HEK293 (cell line): ENCODE results near the gene NLRP9.

Experiments
- CTCF ChIA-PET: fragments of 350-600 bp; formaldehyde crosslinking; extraction: SDS; loops from one replicate; lab custom pipeline; 2021; ENCODE audit warnings: antibody characterized with exemption; lab: Yijun Ruan, JAX
- POLR2A ChIA-PET: fragments of 300-600 bp; formaldehyde crosslinking; extraction: SDS; loops from one replicate; lab custom pipeline; 2020; ENCODE audit warnings: antibody characterized with exemption, inconsistent platforms; lab: Yijun Ruan, JAX
- H3K27ac ChIP-seq: fragments of 200-500 bp; sonication (Bioruptor generic); 2 replicates; pipeline ENCODE4 v1.5.1; 2014; ENCODE audit warnings: low read depth, low read length, control low read depth, inconsistent platforms; ENCODE audit errors: extremely low read depth
- H3K36me3 ChIP-seq, 2 experiments: fragments of 200-500 bp in 1 of 2; sonication (Bioruptor generic) in 1 of 2; 1 replicate in 1 of 2; 2 replicates in 1 of 2; pipeline ENCODE4 v1.5.1; 2014 to 2017; ENCODE audit warnings: inconsistent platforms in 2 of 2, low read length in 2 of 2; ENCODE audit not compliant: control insufficient read depth in 2 of 2, insufficient read depth in 1 of 2
- H3K4me1 ChIP-seq: fragments of 200-500 bp; sonication (Bioruptor generic); 2 replicates; pipeline ENCODE4 v1.5.1; 2014; ENCODE audit warnings: mild to moderate bottlenecking, low read length, inconsistent platforms; ENCODE audit not compliant: control insufficient read depth, insufficient read depth
- H3K4me3 ChIP-seq: 2 replicates; pipeline ENCODE4 v1.5.1; 2011; ENCODE audit warnings: low read depth, mild to moderate bottlenecking, control low read depth, low read length, moderate library complexity
- H3K9me3 ChIP-seq: fragments of 200-500 bp; sonication (Bioruptor generic); 2 replicates; pipeline ENCODE4 v1.5.1; 2014; ENCODE audit warnings: low read depth, low read length, inconsistent platforms; ENCODE audit not compliant: control insufficient read depth, insufficient read depth
- SALL2 ChIP-seq: fragments of 450-650 bp; formaldehyde crosslinking; IDR thresholded peaks from 2 replicates; pipeline ENCODE4 v1.5.0; 2017; ENCODE audit warnings: missing biosample characterization, mild to moderate bottlenecking, missing genetic modification characterization, borderline replicate concordance
- SP2 ChIP-seq: fragments of 450-650 bp; formaldehyde crosslinking; IDR thresholded peaks from 2 replicates; pipeline ENCODE4 v1.5.1; 2016; ENCODE audit warnings: missing biosample characterization, missing genetic modification characterization
- SP7 ChIP-seq: fragments of 450-650 bp; formaldehyde crosslinking; IDR thresholded peaks from 2 replicates; pipeline ENCODE4 v1.5.1; 2016; ENCODE audit warnings: missing biosample characterization, missing genetic modification characterization
- ZBTB21 ChIP-seq: fragments of 450-650 bp; formaldehyde crosslinking; IDR thresholded peaks from 2 replicates; pipeline ENCODE4 v1.5.1; 2017; ENCODE audit warnings: missing biosample characterization, missing genetic modification characterization
- ZBTB48 ChIP-seq: fragments of 450-650 bp; formaldehyde crosslinking; IDR thresholded peaks from 2 replicates; pipeline ENCODE4 v1.5.1; 2016; ENCODE audit warnings: missing biosample characterization, missing genetic modification characterization
- ZIC2 ChIP-seq: fragments of 450-650 bp; formaldehyde crosslinking; IDR thresholded peaks from 2 replicates; pipeline ENCODE4 v1.5.1; 2016; ENCODE audit warnings: missing biosample characterization, missing genetic modification characterization
- ZNF114 ChIP-seq: fragments of 450-650 bp; formaldehyde crosslinking; IDR thresholded peaks from 2 replicates; pipeline ENCODE4 v1.5.0; 2017; ENCODE audit warnings: missing biosample characterization, missing genetic modification characterization
- ZNF2 ChIP-seq: fragments of 450-650 bp; formaldehyde crosslinking; IDR thresholded peaks from 2 replicates; pipeline ENCODE4 v1.5.1; 2016; ENCODE audit warnings: missing biosample characterization, missing genetic modification characterization
- ZNF239 ChIP-seq: fragments of 450-650 bp; formaldehyde crosslinking; IDR thresholded peaks from 2 replicates; pipeline ENCODE4 v1.5.1; 2016; ENCODE audit warnings: missing biosample characterization, missing genetic modification characterization
- ZNF248 ChIP-seq: fragments of 450-650 bp; formaldehyde crosslinking; IDR thresholded peaks from 2 replicates; pipeline ENCODE4 v1.5.1; 2017; ENCODE audit warnings: missing biosample characterization, missing genetic modification characterization
- ZNF433 ChIP-seq: fragments of 450-650 bp; formaldehyde crosslinking; IDR thresholded peaks from 2 replicates; pipeline ENCODE4 v1.5.1; 2016; ENCODE audit warnings: missing biosample characterization, missing genetic modification characterization, low read depth
- ZNF529 ChIP-seq: fragments of 450-650 bp; formaldehyde crosslinking; IDR thresholded peaks from 2 replicates; pipeline ENCODE4 v1.5.1; 2017; ENCODE audit warnings: missing genetic modification characterization, missing biosample characterization; ENCODE audit not compliant: insufficient replicate concordance
- ZNF624 ChIP-seq: fragments of 450-650 bp; formaldehyde crosslinking; IDR thresholded peaks from 2 replicates; pipeline ENCODE4 v1.5.1; 2017; ENCODE audit warnings: missing biosample characterization, missing genetic modification characterization
- ZNF830 ChIP-seq: fragments of 450-650 bp; IDR thresholded peaks from 2 replicates; pipeline ENCODE4 v1.5.0; 2018; ENCODE audit warnings: missing biosample characterization, missing genetic modification characterization, low read depth, mild to moderate bottlenecking, moderate library complexity
- ZNF843 ChIP-seq: fragments of 450-650 bp; formaldehyde crosslinking; IDR thresholded peaks from 2 replicates; pipeline ENCODE4 v1.5.1; 2016; ENCODE audit warnings: missing biosample characterization, missing genetic modification characterization
- TF ChIP-seq, protein P1 (sequence below): fragments of 450-650 bp; formaldehyde crosslinking; conservative IDR thresholded peaks from 2 replicates; pipeline ENCODE4 v1.5.1; 2016; ENCODE audit warnings: low read depth, missing biosample characterization, missing genetic modification characterization
- TF ChIP-seq, protein P2 (sequence below): fragments of 450-650 bp; formaldehyde crosslinking; IDR thresholded peaks from 2 replicates; pipeline ENCODE4 v1.5.1; 2016; ENCODE audit warnings: missing biosample characterization, missing genetic modification characterization
- TF ChIP-seq, protein P3 (sequence below): fragments of 450-650 bp; formaldehyde crosslinking; IDR thresholded peaks from 2 replicates; pipeline ENCODE4 v1.5.1; 2017; ENCODE audit warnings: missing biosample characterization, mild to moderate bottlenecking, missing genetic modification characterization, moderate library complexity
- TF ChIP-seq, protein P4 (sequence below): fragments of 450-650 bp; formaldehyde crosslinking; IDR thresholded peaks from 2 replicates; pipeline ENCODE4 v1.5.1; 2016; ENCODE audit warnings: missing biosample characterization, missing genetic modification characterization, borderline replicate concordance
- TF ChIP-seq, protein P5 (sequence below): fragments of 450-650 bp; formaldehyde crosslinking; IDR thresholded peaks from 2 replicates; pipeline ENCODE4 v1.5.1; 2016; ENCODE audit warnings: missing biosample characterization, missing genetic modification characterization

NLRP9 gene

DNA sequence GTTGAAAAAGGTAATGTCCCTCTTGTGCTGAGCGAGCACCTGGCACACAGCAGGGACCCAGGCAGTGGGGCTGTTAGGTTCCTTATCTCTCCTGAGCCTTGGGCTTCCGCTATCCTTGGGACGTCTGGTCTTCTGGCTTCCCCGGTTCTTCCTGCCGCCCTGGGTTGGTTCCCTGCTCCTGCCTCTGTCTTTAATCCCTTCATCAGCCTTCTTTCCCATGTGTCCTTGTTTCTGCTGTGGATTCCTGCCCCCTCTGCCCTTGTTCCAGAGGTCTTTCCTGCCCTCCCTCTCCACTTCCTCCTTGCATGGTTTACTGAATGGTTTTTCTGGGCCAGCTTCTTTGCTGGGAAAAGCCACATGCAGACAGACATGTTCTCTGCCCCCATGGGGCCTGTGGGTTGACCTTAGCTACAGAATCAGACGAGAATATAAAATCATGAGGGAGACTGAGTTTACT lies 60.6 kb downstream of the NLRP9 start (continued):
- TF ChIP-seq, protein P1, sequence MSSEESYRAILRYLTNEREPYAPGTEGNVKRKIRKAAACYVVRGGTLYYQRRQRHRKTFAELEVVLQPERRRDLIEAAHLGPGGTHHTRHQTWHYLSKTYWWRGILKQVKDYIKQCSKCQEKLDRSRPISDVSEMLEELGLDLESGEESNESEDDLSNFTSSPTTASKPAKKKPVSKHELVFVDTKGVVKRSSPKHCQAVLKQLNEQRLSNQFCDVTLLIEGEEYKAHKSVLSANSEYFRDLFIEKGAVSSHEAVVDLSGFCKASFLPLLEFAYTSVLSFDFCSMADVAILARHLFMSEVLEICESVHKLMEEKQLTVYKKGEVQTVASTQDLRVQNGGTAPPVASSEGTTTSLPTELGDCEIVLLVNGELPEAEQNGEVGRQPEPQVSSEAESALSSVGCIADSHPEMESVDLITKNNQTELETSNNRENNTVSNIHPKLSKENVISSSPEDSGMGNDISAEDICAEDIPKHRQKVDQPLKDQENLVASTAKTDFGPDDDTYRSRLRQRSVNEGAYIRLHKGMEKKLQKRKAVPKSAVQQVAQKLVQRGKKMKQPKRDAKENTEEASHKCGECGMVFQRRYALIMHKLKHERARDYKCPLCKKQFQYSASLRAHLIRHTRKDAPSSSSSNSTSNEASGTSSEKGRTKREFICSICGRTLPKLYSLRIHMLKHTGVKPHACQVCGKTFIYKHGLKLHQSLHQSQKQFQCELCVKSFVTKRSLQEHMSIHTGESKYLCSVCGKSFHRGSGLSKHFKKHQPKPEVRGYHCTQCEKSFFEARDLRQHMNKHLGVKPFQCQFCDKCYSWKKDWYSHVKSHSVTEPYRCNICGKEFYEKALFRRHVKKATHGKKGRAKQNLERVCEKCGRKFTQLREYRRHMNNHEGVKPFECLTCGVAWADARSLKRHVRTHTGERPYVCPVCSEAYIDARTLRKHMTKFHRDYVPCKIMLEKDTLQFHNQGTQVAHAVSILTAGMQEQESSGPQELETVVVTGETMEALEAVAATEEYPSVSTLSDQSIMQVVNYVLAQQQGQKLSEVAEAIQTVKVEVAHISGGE = no peak

DNA sequence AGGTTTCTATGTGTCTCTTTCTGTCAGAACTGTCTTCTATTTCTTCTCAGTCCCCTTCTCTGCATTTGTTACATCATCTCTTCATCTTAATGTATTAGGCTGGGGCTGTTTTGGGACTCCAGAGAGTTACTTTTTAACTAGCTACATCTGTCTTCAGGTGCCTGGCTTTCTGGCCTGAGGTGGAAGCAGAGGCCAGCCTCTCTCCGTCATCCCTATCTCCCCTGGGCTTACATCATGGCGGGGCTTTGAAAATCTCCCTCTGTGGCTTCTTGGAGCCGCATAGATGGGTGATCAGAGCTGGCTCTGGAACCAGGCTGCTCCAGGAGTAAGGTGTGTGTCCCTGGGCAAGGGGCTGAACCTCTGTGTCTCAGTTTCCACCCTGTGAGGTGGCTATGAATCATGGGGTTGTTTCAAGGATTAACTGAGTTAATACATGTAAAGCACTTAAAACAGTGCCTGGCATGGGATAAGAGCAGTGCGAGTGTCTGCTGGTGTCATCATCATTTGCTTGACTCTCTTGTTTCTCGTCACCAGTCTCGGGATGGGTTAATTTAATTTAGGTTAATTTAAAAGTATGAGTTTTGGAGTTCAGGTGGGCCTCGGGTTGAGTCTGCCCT lies 61.2 kb downstream of the NLRP9 start:
- Histone ChIP-seq H3K9me3 (no peaks in the 10 kb centered on the region), H3K4me1 (peaks cover 17% of the 10 kb centered on the region), H3K36me3 (peaks cover 12 to 67% of the 10 kb centered on the region in 2 experiments), H3K4me3 (peak overlapping the region; percentile 3; the same call in 1 of the 2 replicates), H3K27ac (no peak overlapping the region)
- ChIA-PET CTCF (interaction anchor here (1.2 to 1.4 kb wide), 3 partner anchors 44 to 361 kb away, joined by 4 to 5 read pairs (median 5); no protein-coding TSS in a partner anchor), POLR2A (no interaction called here)
- TF ChIP-seq, protein P2, sequence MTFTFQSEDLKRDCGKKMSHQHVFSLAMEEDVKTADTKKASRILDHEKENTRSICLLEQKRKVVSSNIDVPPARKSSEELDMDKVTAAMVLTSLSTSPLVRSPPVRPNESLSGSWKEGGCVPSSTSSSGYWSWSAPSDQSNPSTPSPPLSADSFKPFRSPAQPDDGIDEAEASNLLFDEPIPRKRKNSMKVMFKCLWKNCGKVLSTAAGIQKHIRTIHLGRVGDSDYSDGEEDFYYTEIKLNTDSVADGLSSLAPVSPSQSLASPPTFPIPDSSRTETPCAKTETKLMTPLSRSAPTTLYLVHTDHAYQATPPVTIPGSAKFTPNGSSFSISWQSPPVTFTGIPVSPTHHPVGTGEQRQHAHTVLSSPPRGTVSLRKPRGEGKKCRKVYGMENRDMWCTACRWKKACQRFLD (tag by site-specific recombination) = no peak
- TF ChIP-seq, protein P3, sequence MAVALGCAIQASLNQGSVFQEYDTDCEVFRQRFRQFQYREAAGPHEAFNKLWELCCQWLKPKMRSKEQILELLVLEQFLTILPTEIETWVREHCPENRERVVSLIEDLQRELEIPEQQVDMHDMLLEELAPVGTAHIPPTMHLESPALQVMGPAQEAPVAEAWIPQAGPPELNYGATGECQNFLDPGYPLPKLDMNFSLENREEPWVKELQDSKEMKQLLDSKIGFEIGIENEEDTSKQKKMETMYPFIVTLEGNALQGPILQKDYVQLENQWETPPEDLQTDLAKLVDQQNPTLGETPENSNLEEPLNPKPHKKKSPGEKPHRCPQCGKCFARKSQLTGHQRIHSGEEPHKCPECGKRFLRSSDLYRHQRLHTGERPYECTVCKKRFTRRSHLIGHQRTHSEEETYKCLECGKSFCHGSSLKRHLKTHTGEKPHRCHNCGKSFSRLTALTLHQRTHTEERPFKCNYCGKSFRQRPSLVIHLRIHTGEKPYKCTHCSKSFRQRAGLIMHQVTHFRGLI = peak; percentile 76

DNA sequence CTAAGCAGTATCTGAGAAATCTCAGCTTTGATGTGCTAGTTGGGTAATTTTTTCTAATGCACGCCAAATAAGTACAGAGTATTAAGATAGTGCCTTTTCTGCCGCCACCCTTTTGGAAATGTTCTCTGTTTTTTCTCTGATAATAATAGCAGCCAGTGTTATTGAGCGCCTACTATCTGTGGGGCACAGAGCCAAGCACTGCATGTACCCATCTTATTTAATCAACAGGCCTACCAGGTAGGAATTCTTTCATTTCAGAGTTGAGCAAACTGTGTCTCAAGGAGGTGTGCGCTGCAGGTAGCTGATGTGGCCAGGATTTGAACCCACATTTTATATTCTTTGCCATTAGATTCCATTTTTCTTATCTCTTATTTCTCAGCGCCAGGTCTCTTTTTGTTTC lies 61.8 kb downstream of the NLRP9 start:
- no peaks in the 10 kb centered on the region for H3K9me3 ChIP-seq
- H3K4me3 ChIP-seq = peak overlapping the region; percentile 99
- H3K27ac ChIP-seq = no peak overlapping the region
- ChIA-PET POLR2A (no interaction called here), CTCF (interaction anchor here (0.8 to 1.4 kb wide), 5 partner anchors 22 to 360 kb away, joined by 3 to 5 read pairs (median 4); no protein-coding TSS in a partner anchor)
- H3K36me3 ChIP-seq = peaks cover 11 to 61% of the 10 kb centered on the region in 2 experiments; a peak in 2 of 3 replicates
- peaks cover 19% of the 10 kb centered on the region for H3K4me1 ChIP-seq
- TF ChIP-seq ZNF529 (no peak), ZNF239 (tag by site-specific recombination) (no peak), SP7 (no peak), ZNF248 (tag by site-specific recombination) (no peak), ZNF2 (tag by site-specific recombination) (no peak), ZNF624 (tag by site-specific recombination) (no peak), ZNF843 (tag by site-specific recombination) (no peak), ZNF433 (no peak), ZIC2 (tag by site-specific recombination) (no peak), SALL2 (no peak), ZNF830 (no peak), ZBTB48 (tag by site-specific recombination) (no peak), ZNF114 (tag by site-specific recombination) (no peak), SP2 (tag by site-specific recombination) (no peak), ZBTB21 (tag by site-specific recombination) (no peak)
- TF ChIP-seq, protein P4, sequence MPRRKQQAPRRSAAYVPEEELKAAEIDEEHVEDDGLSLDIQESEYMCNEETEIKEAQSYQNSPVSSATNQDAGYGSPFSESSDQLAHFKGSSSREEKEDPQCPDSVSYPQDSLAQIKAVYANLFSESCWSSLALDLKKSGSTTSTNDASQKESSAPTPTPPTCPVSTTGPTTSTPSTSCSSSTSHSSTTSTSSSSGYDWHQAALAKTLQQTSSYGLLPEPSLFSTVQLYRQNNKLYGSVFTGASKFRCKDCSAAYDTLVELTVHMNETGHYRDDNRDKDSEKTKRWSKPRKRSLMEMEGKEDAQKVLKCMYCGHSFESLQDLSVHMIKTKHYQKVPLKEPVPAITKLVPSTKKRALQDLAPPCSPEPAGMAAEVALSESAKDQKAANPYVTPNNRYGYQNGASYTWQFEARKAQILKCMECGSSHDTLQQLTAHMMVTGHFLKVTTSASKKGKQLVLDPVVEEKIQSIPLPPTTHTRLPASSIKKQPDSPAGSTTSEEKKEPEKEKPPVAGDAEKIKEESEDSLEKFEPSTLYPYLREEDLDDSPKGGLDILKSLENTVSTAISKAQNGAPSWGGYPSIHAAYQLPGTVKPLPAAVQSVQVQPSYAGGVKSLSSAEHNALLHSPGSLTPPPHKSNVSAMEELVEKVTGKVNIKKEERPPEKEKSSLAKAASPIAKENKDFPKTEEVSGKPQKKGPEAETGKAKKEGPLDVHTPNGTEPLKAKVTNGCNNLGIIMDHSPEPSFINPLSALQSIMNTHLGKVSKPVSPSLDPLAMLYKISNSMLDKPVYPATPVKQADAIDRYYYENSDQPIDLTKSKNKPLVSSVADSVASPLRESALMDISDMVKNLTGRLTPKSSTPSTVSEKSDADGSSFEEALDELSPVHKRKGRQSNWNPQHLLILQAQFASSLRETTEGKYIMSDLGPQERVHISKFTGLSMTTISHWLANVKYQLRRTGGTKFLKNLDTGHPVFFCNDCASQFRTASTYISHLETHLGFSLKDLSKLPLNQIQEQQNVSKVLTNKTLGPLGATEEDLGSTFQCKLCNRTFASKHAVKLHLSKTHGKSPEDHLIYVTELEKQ (tag by site-specific recombination) = no peak
- TF ChIP-seq, protein P5, sequence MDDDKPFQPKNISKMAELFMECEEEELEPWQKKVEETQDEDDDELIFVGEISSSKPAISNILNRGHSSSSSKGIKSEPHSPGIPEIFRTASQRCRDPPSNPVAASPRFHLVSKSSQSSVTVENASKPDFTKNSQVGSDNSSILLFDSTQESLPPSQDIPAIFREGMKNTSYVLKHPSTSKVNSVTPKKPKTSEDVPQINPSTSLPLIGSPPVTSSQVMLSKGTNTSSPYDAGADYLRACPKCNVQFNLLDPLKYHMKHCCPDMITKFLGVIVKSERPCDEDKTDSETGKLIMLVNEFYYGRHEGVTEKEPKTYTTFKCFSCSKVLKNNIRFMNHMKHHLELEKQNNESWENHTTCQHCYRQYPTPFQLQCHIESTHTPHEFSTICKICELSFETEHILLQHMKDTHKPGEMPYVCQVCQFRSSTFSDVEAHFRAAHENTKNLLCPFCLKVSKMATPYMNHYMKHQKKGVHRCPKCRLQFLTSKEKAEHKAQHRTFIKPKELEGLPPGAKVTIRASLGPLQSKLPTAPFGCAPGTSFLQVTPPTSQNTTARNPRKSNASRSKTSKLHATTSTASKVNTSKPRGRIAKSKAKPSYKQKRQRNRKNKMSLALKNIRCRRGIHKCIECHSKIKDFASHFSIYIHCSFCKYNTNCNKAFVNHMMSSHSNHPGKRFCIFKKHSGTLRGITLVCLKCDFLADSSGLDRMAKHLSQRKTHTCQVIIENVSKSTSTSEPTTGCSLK (tag by site-specific recombination) = no peak
